Spleen (tissue), 11 donors: ENCODE results near the gene DISC1. TPM values are rescaled to one million over a fixed set of nuclear protein-coding genes. Genes with fewer than 3 reads are reported as not detected.

Experiments
- DNase-seq: peaks from one replicate; pipeline ENCODE4 v3.0.0-alpha.2; 2020
- H3K27ac ChIP-seq, 8 donors: fragments of 200-600 bp; sonication (generic) in 7 of 8; 1 replicate in 4 of 8; 2 replicates in 4 of 8; pipeline versions ENCODE4 v1.5.0 to v1.8.0; 2016 to 2021; ENCODE audit warnings: inconsistent platforms in 4 of 8, mild to moderate bottlenecking in 4 of 8, moderate library complexity in 1 of 8
- H3K27me3 ChIP-seq, 7 donors: fragments of 200-600 bp; sonication (generic) in 6 of 7; replicated peaks in 1 of 7; 1 replicate in 4 of 7; 2 replicates in 3 of 7; pipeline versions ENCODE4 v1.5.0 to v1.8.0; 2016 to 2021; ENCODE audit warnings: inconsistent platforms in 3 of 7, mild to moderate bottlenecking in 1 of 7
- H3K36me3 ChIP-seq, 6 donors: fragments of 200-600 bp; sonication (generic) in 5 of 6; 1 replicate in 4 of 6; 2 replicates in 2 of 6; pipeline versions ENCODE4 v1.5.0 to v1.8.0; 2016 to 2021; ENCODE audit warnings: inconsistent platforms in 2 of 6
- H3K4me1 ChIP-seq, 6 donors: fragments of 200-600 bp; sonication (generic) in 5 of 6; 1 replicate in 3 of 6; 2 replicates in 3 of 6; pipeline versions ENCODE4 v1.5.0 to v1.8.0; 2016 to 2021; ENCODE audit warnings: inconsistent platforms in 3 of 6
- H3K4me3 ChIP-seq, 8 donors: fragments of 200-600 bp; sonication (generic) in 7 of 8; 1 replicate in 4 of 8; 2 replicates in 4 of 8; pipeline versions ENCODE4 v1.5.0 to v1.8.0; 2016 to 2021; ENCODE audit warnings: inconsistent platforms in 4 of 8, mild to moderate bottlenecking in 4 of 8, moderate library complexity in 2 of 8
- H3K9me3 ChIP-seq, 8 donors: fragments of 200-600 bp; sonication (generic) in 7 of 8; 1 replicate in 4 of 8; 2 replicates in 4 of 8; pipeline versions ENCODE4 v1.5.0 to v1.8.0; 2016 to 2021; ENCODE audit warnings: inconsistent platforms in 4 of 8
- POLR2A ChIP-seq, 3 donors: fragments of 450-650 bp; IDR thresholded peaks; one replicate each; pipeline ENCODE4 v1.5.1; 2017; ENCODE audit warnings: antibody characterized with exemption in 3 of 3, mild to moderate bottlenecking in 1 of 3
- POLR2AphosphoS5 ChIP-seq, 3 donors: sonication (generic); formaldehyde crosslinking; IDR thresholded peaks; one replicate each; pipeline ENCODE4 v1.5.1; 2017; ENCODE audit warnings: antibody characterized with exemption in 3 of 3
- WGBS, 5 donors: extraction: QIAGEN DNeasy Blood & Tissue Kit in 3 of 5; methylation state at CpG; one replicate each; pipeline versions ENCODE4 v1.1.5 to v1.1.7; 2013 to 2018; 5-methylcytosine and 5-hydroxymethylcytosine counted together
- intact Hi-C: fragments of 100-400 bp; cut with DNase I; formaldehyde crosslinking; loops from one replicate; pipeline ENCODE4 v1.15.0; 2023; ENCODE audit warnings: low total_unique reads
- polyA plus RNA-seq, 3 donors: library from polyadenylated mRNA; stranded (reverse); fragments of 200-250 nt; gene quantifications; one replicate each; pipeline ENCODE4 v1.2.1, GENCODE V29; 2013
- total RNA-seq, 7 donors: library from RNA; depleted of rRNA in 3 of 7; stranded (reverse); fragments of >200 nt in 3 of 7; fragmentation: NEBNext Ultra II Directional in 4 of 7; extraction: Animal tissue kit (Norgen Biotek cat#: 25700) in 4 of 7; gene quantifications; one replicate each; pipeline versions ENCODE4 v1.1.0 to v1.2.1, GENCODE V29; 2016 to 2021
- TF ChIP-seq, protein P1 (sequence below), 11 experiments: fragments of 200-600 bp in 7 of 11; fragments of 450-650 bp in 4 of 11; sonication (generic) in 4 of 11; IDR thresholded peaks in 8 of 11; conservative IDR thresholded peaks in 3 of 11; 1 replicate in 7 of 11; 2 replicates in 4 of 11; pipeline versions ENCODE4 v1.4.0 to v1.8.0; 2016 to 2021; ENCODE audit warnings: antibody characterized with exemption in 11 of 11, inconsistent platforms in 4 of 11, mild to moderate bottlenecking in 1 of 11
- donor health status: healthy with polysubstance abuse.
- donor health status: DM: no; HTN: no; CAD: no; lungs with moderate emphysema.
- donor health status: DM: no; HTN: no; CAD: no.
- donor health status: Bipolar disorder and iron deficiency.
- donor health status: healthy.
- donor health status: DM: no; HTN: no; CAD: no.
- donor health status: DM: yes; HTN: yes; CAD: no.

DISC1 gene
- total and polyA plus RNA-seq, 10 donors: 0.89 to 36.4 (median 24.2) TPM

DNA sequence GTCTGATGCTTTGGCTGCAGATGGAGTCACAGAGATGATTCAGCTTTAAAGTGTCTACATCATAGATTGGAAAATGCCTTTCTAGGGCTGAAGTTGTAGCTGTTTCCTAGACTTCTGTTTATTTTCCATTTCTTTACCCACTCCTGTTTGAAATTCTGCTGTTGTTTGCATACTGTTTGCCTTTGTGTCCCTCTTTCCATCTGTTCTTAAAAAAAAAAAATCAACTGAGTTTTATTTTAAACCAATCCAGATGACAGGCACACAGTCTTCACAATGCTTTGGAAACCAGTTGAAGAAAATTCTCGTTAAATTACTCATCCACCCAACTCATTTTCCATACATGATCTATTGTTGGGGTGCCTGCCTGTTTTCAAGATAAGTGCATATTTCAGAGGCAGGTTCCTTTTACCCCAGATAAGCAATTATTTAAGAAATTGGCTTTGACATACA, 245.9 kb downstream of the DISC1 start:
- no peak overlapping the region for H3K4me3 ChIP-seq
- H3K4me1 ChIP-seq: peaks cover 0 to 22% (median 4%) of the 10 kb centered on the region in 6 donors
- 86 to 96% (median 89%) methylated on average over 1 of the region's 1 CpG for WGBS, 5 donors
- peaks cover 0 to 26% (median 0%) of the 10 kb centered on the region in 6 donors for H3K36me3 ChIP-seq
- DNase-seq: no peak
- no peaks in the 10 kb centered on the region for H3K27me3 ChIP-seq
- intact Hi-C loops: no loop called here
- no peak for TF ChIP-seq POLR2AphosphoS5 (IDR thresholded peaks at IDR 0.05)
- TF ChIP-seq, protein P1, sequence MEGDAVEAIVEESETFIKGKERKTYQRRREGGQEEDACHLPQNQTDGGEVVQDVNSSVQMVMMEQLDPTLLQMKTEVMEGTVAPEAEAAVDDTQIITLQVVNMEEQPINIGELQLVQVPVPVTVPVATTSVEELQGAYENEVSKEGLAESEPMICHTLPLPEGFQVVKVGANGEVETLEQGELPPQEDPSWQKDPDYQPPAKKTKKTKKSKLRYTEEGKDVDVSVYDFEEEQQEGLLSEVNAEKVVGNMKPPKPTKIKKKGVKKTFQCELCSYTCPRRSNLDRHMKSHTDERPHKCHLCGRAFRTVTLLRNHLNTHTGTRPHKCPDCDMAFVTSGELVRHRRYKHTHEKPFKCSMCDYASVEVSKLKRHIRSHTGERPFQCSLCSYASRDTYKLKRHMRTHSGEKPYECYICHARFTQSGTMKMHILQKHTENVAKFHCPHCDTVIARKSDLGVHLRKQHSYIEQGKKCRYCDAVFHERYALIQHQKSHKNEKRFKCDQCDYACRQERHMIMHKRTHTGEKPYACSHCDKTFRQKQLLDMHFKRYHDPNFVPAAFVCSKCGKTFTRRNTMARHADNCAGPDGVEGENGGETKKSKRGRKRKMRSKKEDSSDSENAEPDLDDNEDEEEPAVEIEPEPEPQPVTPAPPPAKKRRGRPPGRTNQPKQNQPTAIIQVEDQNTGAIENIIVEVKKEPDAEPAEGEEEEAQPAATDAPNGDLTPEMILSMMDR (IDR thresholded peaks at IDR 0.05 in 8 of 11, conservative IDR thresholded peaks at IDR 0.05 in 3 of 11): no peak
- TF ChIP-seq POLR2A (IDR thresholded peaks at IDR 0.05): no peak
- H3K9me3 ChIP-seq: peaks cover 0 to 15% (median 9%) of the 10 kb centered on the region in 8 donors
- no peak overlapping the region for H3K27ac ChIP-seq

DNA sequence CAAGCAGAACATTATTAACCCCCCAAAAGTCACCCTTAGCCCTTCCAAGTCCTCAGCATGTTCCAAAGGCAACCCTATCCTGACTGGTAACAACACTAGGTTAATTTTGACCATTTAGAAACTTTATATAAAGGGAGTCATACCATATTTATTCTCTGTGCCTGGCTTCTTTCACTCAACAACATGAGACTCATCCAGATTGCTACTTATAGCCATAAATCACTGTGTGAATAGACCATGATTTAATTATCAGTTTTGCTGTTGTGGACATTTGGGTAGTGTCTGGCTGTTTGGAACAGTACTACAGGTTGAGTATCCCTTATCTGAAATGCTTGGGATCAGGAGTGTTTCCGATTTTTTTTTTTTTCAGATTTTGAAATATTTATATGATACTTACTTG, 252.1 kb downstream of the DISC1 start:
- 91 to 98% (median 94%) methylated on average over 1 of the region's 1 CpG for WGBS, 5 donors

DNA sequence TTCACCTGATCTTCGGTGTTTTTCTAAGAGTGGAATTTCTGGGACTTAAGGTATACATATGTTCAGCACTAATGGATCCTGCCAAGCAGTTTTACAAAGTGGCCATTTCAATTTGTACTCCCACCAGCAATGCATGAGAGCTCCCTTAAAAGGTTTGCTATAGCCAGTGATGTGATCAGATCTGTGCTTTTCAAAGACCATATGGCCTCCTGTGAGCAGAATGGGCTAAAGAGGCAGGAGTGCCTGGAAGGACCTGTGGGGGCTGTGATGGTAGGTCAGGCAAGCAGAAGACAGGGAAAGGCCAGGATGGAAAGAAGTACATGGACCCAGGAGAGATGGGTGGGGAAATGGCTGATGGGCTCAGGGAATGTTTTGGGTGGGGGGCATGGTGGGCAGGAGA, 252.7 kb downstream of the DISC1 start:
- no peak for DNase-seq
- intact Hi-C loops: no loop called here

More for the DNA sequence above, 252.1 kb downstream of the DISC1 start:
- H3K27ac ChIP-seq: no peak overlapping the region
- peaks cover 0 to 15% (median 9%) of the 10 kb centered on the region in 8 donors for H3K9me3 ChIP-seq
- TF ChIP-seq POLR2A (IDR thresholded peaks at IDR 0.05) (no peak), POLR2AphosphoS5 (IDR thresholded peaks at IDR 0.05) (no peak)
- TF ChIP-seq, protein P1 (IDR thresholded peaks at IDR 0.05 in 8 of 11, conservative IDR thresholded peaks at IDR 0.05 in 3 of 11): no peak
- no peaks in the 10 kb centered on the region for H3K4me1 ChIP-seq
- no peaks in the 10 kb centered on the region for H3K27me3 ChIP-seq
- DNase-seq: no peak
- peaks cover 0 to 21% (median 0%) of the 10 kb centered on the region in 6 donors for H3K36me3 ChIP-seq
- H3K4me3 ChIP-seq: no peak overlapping the region
- intact Hi-C loops: no loop called here

DNA sequence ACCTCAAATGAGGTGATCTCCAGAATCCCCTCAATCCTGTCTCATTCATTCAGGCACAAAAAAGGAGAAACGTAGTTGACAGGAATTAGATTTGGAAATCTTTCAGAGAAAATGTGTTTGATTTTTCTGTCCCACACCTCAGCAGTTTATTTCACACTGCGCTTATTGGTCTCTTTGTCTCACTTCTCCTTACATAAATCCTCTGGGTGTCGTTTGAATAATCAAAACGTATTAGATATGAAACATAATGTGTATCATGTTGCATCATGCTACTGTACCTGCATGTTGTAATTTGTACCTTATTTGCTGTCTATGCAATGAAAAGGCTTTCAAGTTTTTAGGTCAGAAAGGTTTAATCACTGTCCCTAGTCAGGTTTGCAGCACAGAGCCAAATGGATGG, 255.7 kb downstream of the DISC1 start:
- TF ChIP-seq, protein P1 (IDR thresholded peaks at IDR 0.05 in 8 of 11, conservative IDR thresholded peaks at IDR 0.05 in 3 of 11): no peak
- intact Hi-C loops: no loop called here

More for the DNA sequence above, 252.7 kb downstream of the DISC1 start:
- TF ChIP-seq, protein P1 (IDR thresholded peaks at IDR 0.05 in 8 of 11, conservative IDR thresholded peaks at IDR 0.05 in 3 of 11): no peak
- no peak for TF ChIP-seq POLR2AphosphoS5 (IDR thresholded peaks at IDR 0.05)
- no peak for TF ChIP-seq POLR2A (IDR thresholded peaks at IDR 0.05)
- H3K27ac ChIP-seq: no peak overlapping the region
- H3K9me3 ChIP-seq: peaks cover 0 to 15% (median 9%) of the 10 kb centered on the region in 8 donors
- H3K4me1 ChIP-seq: no peaks in the 10 kb centered on the region
- peaks cover 0 to 21% (median 0%) of the 10 kb centered on the region in 6 donors for H3K36me3 ChIP-seq
- H3K27me3 ChIP-seq: no peaks in the 10 kb centered on the region
- 84 to 100% (median 90%) methylated on average over 1 of the region's 1 CpG for WGBS, 5 donors
- H3K4me3 ChIP-seq: no peak overlapping the region

More for the DNA sequence above, 255.7 kb downstream of the DISC1 start:
- Histone ChIP-seq H3K4me3 (no peak overlapping the region), H3K27ac (no peak overlapping the region), H3K9me3 (no peaks in the 10 kb centered on the region), H3K36me3 (no peaks in the 10 kb centered on the region), H3K4me1 (no peaks in the 10 kb centered on the region), H3K27me3 (no peaks in the 10 kb centered on the region)
- no peak for DNase-seq
- 83 to 94% (median 91%) methylated on average over 4 of the region's 4 CpGs for WGBS, 5 donors
